Astrocyte (in vitro differentiated cells and primary cell): ENCODE measurements around the gene ERAL1.

Experiments
- CTCF ChIP-seq: IDR thresholded peaks from 2 replicates; pipeline ENCODE4 v1.5.1; 2011; ENCODE audit warnings: low read depth, mild to moderate bottlenecking, inconsistent platforms, low read length, moderate library complexity; ENCODE audit not compliant: insufficient read depth
- EZH2 ChIP-seq: IDR thresholded peaks from 2 replicates; pipeline ENCODE4 v1.6.1; 2012; ENCODE audit warnings: mild to moderate bottlenecking, low read length, inconsistent platforms; ENCODE audit not compliant: insufficient read depth

- TF ChIP-seq CTCF (no peak), EZH2 (no peak)
Measured at GRCh38 chr17:28853295-28853694, 1.5 kb upstream of the ERAL1 start.
